Choroid plexus epithelial cell (primary cell): ENCODE results near the gene TP53I13.
"Not testable (repeated sequence)": the region's sequence is repeated elsewhere in the genome, so short reads cannot be mapped to it uniquely, and the experiment has no call there.

Experiments
- DNase-seq: peaks from one replicate; pipeline ENCODE4 v3.0.0-alpha.2; 2010; ENCODE audit warnings: low read depth
- H3K4me3 ChIP-seq: 2 replicates; pipeline ENCODE4 v1.5.1; 2011; ENCODE audit warnings: low read depth, mild to moderate bottlenecking, control low read depth, low read length, moderate library complexity
- CTCF ChIP-seq: conservative IDR thresholded peaks from 2 replicates; pipeline ENCODE4 v1.5.1; 2011; ENCODE audit warnings: low read depth, mild to moderate bottlenecking, control low read depth, inconsistent platforms, low read length, moderate library complexity

The TP53I13 gene

GRCh38 chr17:29546830-29547229, 21.7 kb upstream of the TP53I13 start:
- H3K4me3 ChIP-seq, result no peak overlapping the region
- peak; percentile 45 for DNase-seq
- no peak for TF ChIP-seq CTCF

DNA sequence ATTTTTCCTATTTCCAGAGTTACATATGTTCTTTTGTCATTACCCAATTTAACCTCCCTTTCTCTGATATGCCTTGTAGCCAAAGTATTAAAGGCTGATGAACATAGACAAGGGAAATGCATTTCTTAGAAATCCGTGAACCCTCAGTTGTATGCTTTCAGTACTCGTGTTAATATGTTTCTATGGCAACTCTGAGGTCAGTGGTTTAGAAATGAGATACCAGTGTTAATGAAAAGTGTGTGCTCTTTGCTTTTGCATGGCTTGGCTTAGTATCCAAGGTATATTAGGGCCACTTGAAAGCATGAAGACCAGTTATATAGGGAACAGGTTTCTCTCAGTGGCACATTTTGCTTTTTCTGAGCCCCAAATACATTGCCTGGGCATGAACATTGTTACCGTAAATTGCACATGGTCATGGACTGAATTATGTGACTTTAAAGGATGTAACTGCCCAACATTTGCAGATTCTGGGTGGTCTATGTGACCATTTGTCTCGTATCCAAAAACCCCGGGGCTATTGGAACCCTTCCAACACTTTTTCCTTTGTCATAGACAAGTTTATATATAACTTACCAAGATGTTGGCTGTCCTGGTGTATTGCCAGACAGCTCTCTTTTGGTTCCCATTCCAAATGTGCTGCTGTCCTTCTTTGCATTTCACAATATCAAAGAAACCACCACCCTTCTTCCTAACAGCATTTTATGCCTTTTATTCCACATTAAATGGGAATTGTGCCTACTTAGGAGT, 19.2 kb upstream of the TP53I13 start:
- no peak for TF ChIP-seq CTCF
- H3K4me3 ChIP-seq, result no peak overlapping the region
- peak; percentile 60 for DNase-seq

DNA sequence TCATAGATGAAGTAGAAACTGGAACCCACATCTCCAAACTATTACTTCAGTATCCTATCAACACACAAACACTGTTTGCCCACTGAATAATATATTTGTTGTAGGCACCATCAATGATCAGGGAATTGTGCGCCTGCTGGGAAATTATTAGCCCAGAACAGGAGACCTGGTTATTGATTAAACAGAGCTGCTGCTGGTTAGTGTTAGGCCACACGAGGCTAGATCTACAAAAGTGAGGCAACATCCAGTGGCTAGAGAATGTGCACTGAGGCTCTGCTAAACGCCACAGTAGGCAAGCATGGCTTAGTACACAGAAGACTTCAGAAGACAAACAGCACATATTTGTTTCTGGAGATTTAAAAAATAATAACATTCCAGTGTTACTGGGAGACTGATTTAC, 12.7 kb upstream of the TP53I13 start:
- TF ChIP-seq CTCF, result no peak
- DNase-seq, result no peak
- H3K4me3 ChIP-seq, result no peak overlapping the region

DNA sequence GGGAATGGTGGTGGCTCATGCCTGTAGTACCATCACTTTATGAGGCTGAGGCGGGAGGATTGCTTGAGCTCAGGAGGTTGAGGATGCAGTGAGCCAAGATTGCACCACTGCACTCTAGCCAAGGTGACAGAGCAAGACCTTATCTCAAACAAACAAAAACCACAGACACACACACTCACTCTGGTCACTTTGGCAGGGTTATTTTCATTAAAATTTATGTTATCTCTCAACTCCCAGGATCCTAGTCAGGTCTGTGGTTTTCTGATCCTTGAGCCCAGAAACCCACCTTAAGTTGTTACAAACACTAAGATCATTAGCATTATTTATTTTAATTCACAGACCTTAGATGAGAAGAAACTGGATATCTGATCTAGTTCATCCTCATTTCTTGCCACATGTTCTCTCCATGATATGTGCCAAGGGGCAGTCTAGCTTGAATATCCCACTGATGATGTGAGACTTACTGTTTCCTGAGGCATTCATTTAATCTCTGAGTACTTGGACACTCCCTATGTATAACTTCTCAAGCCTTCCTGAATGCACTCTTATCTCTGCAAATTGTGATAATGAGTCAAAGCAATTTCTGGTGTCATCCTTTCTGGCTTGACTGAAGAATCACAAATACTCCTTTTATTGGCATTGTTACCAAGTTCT, 11.3 kb upstream of the TP53I13 start:
- TF ChIP-seq CTCF, result no peak
- DNase-seq, result peak; percentile 31
- H3K4me3 ChIP-seq, result no peak overlapping the region

GRCh38 chr17:29557739-29558116, 10.8 kb upstream of the TP53I13 start:
- DNase-seq, result no peak
- H3K4me3 ChIP-seq, result no peak overlapping the region
- TF ChIP-seq CTCF, result no peak

DNA sequence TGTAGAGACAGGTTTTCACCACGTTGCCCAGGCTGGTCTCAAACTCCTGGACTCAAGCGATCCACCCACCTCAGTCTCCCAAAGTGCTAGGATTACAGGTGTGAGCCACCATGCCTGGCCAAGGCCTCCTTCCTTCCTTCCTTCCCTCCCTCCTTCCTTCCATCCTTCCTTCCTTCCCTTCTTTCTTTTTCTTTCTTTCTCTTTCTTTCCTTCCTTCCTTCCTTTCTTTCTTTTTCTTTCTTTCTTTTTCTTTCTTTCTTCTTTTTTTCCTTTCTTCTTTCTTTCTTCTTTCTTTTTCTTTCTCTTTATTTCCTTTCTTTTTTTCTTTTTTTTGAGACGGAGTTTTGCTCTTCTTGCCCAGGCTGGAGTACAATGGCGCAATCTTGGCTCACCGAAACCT, 10.4 kb upstream of the TP53I13 start:
- not testable (repeated sequence) for DNase-seq, H3K4me3 ChIP-seq

DNA sequence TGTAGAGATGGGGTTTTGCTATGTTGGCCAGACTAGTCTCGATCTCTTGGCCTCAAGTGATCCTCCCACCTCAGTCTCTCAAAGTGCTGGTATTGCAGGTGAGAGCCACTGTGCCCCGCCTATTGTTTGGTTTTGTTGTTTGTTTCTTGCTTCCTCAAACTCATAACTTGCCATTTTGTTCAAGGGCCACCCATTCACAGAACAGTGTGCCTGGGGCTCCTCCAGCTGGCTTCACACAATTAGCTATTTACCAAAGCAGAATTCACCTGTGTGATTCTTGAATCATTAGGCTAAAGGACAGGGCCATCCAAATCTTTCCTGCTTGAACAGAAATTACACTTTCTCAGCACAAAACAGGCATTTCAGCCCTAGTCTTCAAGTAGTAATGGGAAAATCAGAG, 8.9 kb upstream of the TP53I13 start:
- DNase-seq, result no peak
- no peak for TF ChIP-seq CTCF
- no peak overlapping the region for H3K4me3 ChIP-seq
